ENCODE results near the gene TSFM.

GRCh38 chr12:57751432-57751787 lies 31.2 kb upstream of the TSFM start:
- TF ChIP-seq CTCF (IDR thresholded peaks at IDR 0.05; ENCODE audit: borderline replicate concordance, extremely low read depth, low read length, poor library complexity, severe bottlenecking) (no peak), EZH2 (IDR thresholded peaks at IDR 0.05; ENCODE audit: borderline replicate concordance, low read depth, low read length, severe bottlenecking) (no peak)
